NCI-H2107 treated with DMSO at 0.1 percent for 48 hours (cell line): Measurements from ENCODE around the gene MRAS.
"Not testable (repeated sequence)": the region's sequence is repeated elsewhere in the genome, so short reads cannot be mapped to it uniquely, and the experiment has no call there.

Experiments used
- DNase-seq: peaks from one replicate; lab custom pipeline; 2025; ENCODE audit not compliant: unreplicated experiment; lab: John Stamatoyannopoulos, UW

Gene MRAS

DNA sequence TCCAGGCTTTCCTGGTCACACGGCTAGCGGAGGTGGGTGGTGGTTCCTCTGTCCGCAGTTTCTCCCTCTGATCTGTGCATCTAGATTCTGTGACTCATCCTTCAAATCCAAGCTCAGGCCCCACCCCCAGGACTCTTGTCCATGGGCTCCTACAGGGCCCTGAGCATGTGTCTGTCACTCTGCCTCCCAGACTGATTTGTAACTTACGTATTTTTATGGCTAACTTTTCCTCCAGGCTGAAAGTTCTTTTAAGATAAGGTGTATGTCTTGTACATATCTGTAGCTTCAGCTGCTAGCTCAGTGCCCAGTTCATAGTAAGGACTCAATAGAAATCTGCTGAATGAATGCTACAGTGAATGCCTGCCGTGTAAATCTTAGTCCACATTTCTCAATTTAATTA lies 94.1 kb downstream of the MRAS start:
- DNase-seq = no peak

DNA sequence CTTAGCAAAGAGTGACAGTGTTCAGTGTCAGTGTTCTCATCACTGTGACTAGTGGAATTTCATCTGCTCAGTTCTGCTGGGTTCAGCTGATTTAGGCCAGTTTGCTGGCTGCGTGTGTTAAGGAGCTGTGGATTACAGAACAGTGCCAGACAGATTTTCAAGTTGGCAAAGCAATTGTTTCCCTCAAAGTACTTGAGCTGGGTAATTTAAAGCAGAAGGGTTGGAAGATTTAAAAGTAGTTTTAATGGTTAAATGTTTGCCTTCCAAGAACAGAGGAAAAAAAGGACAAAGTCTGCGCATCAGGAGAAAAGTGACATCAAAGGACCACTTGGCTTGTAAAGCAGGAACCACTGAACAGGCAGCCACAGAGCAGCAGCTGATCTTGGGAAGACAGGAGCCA lies 94.7 kb downstream of the MRAS start:
- no peak for DNase-seq

DNA sequence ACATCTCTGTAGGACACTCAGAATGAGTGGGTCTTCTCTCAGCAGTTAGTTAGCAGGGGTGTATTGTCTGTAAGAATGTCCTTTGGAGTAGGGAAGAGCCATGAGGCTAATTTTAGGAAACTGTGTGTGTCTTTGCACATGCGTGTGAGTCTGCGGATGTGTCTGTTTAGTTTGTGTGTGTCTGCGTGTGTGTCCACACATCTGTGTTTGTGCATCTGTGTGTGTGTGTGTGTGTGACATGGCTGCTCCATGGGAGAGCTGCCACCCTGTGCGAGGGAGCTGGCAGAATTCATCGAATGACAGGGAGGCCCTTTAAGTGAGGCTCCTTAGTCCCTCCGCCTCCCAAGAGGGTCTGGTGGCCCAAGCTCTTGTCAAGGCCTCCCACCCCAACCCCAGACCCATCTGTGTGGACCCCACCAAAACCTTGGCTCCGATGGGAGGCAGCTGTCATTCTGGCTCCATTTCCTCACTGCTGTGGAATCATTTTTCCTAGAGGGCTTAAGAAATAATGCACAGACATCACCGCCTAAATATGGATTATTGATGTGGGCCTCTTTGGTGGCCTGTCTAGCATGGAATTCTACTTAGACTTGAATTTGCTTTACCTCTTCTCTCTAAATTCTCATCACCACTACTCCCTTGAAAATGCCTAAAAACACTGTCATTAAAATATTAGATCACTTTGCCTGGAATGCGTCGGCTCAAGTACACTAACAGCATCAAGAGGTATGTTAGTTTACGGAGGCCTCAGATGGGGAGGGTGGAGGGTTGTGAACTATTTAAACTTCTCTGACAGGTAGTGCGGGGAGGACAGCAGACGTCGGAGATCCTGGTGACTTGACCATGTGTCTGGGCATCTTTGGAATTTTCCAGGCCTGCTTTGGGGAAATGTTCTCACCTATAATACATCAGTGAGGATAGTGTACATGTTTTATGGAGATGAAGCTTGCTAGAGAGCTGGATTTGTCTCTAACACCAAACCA lies 95.4 kb downstream of the MRAS start:
- DNase-seq = no peak

DNA sequence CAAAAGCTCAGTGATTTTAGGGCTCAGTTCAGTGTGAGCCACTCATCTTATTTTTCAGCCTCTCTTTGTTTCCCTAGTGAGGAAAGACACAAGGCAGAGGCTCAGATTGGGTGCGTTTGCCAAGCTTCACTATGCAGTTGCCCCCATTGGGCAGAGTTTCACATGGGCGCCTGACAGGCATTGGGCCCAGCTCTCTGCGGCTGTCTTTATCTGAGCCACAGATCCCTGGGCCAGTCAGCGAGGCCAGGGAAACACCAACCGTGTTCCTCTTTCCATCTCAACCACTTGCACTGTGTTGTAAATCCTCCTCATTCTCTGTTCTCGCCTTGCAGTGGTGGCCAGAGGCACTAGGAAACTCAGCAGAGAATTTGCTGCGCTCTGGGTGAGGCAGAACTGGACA lies 96.9 kb downstream of the MRAS start:
- no peak for DNase-seq

DNA sequence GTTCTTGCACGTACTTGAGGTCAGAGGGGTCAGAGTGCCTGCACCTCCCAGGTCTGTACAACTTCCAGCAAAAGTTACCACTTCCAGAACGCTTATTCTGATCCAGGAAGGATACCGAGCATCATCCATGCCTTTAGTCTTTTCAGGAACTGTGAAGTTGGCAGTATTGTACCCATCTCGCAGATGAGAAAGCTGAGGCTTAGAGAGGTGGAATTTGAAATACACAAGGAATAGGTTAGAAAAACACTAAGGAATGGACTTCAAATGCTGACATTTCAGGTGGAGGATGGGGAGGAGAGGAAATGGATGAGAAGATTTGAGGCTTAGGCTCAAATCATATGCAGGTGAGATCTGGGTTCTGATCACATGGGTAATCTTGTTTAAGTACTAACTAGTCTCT lies 97.3 kb downstream of the MRAS start:
- no peak for DNase-seq

DNA sequence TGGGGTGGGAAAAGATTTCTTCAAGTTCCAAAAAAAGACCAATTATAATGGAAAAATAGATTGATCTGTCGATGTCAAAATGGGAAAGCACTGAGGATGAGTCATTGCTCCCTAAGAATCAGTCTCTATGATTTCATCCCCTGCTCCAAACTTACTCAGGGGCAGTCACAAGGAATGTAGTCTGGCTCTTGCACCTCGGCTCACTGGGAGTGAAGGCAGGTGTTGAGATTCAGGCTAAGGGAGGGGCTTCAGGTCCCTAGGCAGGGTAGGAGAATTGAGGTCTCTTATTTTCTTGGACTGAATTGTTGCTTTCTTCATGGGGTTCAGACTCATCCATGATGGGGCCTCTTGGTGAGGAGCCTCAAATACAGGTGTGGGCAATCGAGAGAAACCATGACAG lies 100.3 kb downstream of the MRAS start:
- DNase-seq = no peak

DNA sequence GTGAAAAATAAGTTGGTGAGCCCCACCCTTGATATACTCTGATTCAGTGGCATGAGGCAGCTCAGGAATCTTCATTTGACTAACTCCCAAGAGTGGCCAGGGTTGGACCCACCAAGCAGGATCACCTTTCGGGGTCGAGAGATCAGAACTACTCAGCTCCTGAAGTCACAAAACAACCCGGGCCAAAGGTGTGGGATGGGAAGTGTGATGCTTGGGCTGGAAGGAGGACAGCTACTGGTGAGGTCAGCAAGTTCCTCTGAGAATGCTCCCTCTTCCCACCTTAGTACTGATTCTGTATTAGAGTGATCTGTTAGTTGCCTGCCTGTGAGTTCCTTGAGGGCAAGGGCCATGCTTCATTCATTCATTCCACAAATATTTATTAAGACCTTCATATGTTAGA lies 101.1 kb downstream of the MRAS start:
- DNase-seq = no peak

DNA sequence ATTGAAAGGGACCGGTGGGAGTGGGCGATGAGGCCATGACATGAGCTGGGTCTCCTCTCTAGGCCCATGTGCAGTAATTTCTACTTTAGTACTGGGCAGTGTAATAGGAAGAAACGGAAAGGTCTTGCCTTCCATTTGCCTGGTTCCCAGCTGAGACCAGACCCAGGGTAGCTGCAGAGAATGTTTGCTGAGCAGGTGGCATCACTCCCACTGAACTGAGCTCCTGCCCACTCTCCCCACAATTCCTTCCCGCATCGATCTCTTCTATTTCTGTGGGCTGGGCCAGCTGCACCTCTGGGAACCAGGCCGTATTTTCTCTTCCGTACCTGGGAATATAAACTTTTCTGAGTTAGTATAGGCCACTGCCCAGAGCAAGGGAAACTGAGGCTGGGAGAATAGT lies 101.8 kb downstream of the MRAS start:
- DNase-seq = no peak

DNA sequence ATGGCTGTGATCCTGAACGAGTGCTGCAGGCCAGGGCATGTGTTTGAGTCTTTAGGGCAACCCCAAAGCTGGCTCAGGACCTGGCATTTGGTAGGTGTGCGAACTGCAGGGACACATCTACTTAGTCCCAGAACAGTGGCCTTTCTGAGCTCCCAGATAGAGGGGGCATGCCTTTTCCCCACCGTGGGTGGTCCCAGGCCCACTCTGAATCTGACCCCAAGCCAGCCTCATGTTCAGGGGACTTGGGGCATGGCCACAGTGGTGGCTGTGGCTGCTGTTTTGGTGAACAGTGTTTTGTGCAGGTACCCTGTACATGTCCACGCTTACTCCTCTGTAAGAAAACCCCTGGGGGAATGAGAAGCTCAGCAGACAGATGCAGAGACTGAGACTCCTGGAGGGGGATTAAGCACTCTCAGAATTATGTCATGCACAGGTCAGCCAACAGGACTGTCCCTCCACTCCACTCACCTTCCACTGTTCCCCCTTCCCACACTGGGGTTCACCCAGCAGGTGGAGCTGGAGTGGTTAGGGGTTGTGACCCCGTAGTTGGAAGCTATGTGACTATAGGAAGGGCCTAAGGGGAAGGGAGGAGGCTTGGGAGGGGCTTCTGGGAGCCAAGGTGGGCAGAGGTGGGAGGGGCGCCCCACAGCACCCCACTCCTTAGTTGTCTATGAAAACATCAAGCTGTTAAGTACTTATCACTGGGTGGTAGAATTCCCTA lies 102.5 kb downstream of the MRAS start:
- DNase-seq = no peak

DNA sequence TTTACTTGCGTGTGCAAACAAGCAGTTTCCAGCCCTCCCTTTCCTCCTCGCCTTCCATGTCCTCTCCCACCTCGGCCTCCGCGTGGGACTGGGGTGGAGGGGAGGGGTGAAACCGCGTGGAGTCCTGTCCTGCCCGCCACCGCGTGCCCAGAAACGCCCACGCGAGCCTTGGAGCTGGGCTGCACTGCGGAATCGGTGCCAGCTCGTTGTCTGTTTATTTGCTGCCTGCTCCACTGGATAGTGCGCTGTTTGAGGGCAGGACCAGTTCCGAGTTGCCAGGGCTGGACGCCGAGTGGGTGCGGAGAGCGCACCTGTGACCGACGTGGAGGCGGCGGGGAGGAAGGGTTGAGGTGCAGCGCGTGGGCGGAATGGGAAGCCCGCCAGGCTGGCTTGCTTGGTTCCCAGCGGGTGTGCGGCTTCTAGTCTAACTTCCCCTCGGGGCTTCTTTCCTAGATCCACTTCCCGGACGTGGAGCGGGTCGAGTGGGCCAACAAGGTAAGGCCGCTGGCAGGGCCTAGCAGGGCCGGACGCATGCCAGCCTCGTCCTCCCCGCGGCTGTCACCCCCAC lies 103.3 kb downstream of the MRAS start:
- no peak for DNase-seq

DNA sequence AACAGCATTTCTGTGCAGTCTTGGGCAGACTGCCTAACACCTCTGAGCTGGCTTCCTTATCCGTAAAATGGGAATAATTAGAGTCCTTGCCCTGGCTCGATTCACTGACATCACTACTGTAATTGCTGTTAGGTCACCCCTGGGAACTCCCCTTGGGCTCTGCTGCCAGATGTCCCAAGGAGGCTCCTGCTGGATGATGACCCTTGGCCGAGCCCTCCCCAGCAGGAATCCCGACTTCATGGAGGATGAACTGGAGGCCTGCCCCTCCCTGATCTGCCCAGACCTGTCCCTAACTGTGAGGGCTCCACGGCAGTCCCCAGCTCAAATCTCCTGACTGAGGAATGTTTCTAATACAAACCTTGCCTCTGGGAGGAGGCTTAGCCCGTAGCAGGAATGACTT lies 104.1 kb downstream of the MRAS start:
- DNase-seq = no peak

DNA sequence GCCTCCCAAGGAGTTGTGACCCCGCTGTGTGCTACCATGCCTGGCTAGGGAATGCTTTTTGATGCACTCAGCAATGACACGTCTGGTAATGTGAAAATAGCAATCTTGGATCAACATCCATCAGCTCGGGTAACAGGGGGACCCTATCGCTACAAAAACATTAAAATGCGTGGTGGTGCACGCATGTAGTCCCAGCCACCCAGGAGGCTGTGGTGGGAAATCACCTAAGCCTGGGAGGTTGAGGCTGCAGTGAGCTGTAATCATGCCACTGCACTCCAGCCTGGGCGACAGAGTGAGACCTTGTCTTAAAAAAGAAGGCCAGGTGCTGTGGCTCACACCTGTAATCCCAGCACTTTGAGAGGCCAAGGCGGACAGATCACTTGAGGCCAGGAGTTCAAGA lies 105.6 kb downstream of the MRAS start:
- DNase-seq = not testable (repeated sequence)
